Non-pigmented ciliary epithelial cell (primary cell): Measurements from ENCODE around the gene C4orf46.

ENCODE experiments used
- DNase-seq: peaks from one replicate; pipeline ENCODE4 v3.0.0-alpha.2; 2010; ENCODE audit warnings: low read depth

C4orf46 gene

DNA sequence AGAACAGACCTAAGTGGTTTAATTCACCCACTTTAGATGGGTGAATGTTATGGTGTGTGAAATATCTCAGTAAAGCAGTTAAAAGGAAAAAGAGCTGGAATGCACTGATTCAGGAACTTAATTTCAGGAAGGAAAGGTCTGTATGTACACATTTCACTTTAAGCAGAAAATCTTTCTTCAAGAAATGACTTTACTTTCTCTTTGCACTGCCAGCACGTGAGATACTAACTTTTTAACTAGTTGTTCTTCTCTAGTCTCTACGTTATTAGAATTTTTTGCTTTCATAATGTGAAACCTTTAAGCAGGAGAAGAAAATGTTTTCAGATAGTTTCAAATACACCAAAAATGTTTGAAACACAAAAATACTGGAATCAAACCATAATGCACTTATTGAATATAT lies 18.8 kb downstream of the C4orf46 start:
- DNase-seq: no peak

DNA sequence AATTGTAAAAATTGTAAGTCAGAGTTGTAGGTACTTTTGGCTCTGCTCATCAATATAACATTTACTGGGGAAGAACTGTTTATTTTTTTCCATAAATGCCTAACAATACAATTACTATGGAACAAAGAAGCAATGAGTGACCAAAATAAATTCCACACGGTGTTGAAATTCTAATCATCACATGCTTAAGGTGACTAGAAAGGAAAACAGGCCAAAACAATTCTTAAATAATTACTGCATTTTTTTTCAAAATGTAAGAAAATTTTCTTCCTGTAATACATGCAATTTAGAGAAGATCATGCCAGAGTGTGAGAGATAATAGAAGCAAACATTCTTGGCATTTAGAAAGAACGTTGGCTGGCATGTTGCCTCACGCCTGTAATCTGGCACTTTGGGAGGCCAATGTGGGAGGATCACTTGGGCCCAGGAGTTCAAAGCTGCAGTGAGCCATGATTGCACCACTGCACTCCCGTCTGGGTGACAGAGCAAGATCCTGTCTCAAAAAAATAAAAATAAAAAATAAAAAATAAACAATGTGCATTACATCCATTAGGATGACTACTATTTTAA lies 22.5 kb downstream of the C4orf46 start:
- DNase-seq: no peak

GRCh38 chr4:158644760-158645159 lies 26.9 kb downstream of the C4orf46 start:
- no peak for DNase-seq

GRCh38 chr4:158644356-158644755 lies 27.3 kb downstream of the C4orf46 start:
- no peak for DNase-seq

DNA sequence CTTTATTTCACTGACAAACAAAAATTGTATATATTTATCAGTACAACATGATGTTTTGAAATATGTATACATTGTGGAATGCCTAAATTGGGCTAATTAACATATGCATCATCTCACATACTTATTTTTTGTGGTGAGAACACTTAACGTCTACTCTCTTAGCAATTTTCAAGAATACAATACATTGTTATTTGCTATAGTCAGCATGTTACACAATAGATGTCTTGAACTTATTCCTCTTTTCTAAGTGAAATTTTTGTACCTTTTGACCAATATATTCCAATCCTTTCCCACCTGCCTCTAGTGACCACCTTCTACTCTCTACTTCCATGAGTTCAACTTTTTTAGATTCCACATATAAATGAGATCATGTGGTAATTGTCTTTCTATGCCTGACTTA lies 35.1 kb downstream of the C4orf46 start:
- no peak for DNase-seq

DNA sequence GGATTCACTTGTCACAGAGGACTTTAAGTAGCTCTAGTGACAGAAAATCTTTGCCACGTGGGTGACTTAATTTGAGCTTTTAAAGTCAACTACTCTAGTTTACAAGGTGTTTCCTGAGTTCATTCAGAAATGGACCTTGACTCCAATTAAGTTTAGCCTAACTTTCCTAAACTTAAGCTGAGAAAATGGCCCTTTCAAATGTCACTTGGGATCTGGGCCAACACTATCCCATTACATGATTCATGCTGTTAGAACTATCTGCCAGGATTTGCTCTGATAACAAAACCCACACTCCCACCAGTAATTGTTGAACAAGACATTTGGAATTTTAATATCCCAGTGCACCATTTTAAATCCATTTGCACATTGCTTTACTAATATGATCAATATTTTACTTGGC lies 40.8 kb downstream of the C4orf46 start:
- peak; percentile 43 for DNase-seq

DNA sequence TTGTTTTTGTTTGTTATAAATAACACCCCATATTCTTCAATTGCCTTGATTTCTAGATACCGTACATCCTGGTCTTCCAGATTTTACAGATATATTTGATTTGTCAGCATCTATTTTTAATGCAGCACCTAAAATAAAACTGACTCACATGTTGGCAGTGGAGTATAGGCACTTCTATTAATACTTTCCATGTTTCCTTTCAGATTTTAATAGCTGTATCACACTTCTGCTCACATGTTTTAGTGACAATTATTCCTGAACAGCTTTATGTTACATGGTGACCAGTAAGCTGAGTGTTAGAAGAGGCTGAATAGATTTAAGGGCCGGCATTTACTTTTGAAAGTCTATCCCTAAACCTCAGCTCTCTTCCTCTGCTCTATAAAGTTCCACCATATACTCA lies 46.1 kb downstream of the C4orf46 start:
- DNase-seq: no peak

GRCh38 chr4:158624889-158625478 lies 46.7 kb downstream of the C4orf46 start:
- peak; percentile 30 for DNase-seq

DNA sequence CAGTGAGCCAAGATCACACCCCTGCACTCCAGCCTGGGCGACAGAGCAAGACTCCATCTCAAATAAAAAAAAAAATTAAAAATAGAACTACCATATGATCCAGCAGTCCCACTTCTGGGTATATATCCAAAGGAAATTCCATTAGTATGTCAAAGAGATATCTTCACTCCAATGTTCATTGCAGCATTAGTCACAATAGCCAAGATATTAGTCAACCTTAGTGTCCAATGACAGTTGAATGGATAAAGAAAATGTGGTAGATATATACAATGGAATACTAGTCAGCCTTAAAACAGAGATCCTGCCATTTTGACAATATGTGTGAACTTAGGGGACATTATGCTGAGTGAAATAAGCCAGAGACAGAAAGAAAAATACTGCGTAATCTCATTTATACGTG lies 49.4 kb downstream of the C4orf46 start:
- no peak for DNase-seq

DNA sequence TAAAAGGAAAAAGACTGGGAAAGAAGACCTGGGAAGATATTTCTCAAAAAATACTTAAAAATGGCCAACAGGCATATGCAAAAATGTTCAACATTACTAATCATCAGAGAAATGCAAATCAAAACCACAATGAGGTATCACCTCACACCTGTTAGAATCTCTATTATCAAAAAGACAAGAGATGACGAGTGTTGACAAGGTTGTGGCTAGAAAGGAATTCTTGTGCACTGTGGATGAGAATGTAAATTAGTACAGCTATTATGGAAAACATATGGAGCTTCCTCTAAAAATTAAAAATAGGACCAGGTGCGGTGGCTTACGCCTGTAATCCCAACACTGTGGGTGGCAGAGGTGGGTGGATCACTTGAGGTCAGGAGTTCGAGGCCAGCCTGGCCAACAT lies 50.0 kb downstream of the C4orf46 start:
- no peak for DNase-seq

DNA sequence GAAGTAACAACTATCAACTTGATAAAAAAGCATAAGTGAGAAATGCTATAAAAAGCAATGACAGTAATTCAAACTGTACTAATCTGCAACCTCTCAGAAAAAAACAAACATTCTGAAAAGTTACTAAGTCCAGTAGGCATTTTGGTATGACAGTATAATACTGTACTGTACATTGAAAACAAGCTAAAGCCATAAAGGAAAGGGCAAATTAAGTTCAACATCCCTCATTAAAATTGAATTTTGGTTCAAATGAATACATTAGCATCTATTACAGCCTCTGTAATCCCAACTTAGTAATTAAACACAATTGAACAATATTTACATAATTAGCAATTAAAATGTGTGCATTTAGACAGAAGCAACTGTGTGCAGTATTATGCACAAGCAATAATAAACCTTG lies 53.7 kb downstream of the C4orf46 start:
- no peak for DNase-seq
